HG03469 (cell line): ENCODE data around the gene PREP.
"Not testable (repeated sequence)": the region's sequence is repeated elsewhere in the genome, so short reads cannot be mapped to it uniquely, and the experiment has no call there.

ENCODE experiments used
- ATAC-seq: cut with Tn5 transposase; IDR thresholded peaks from one replicate; pipeline ENCODE4 v1.9.1; 2021; ENCODE audit warnings: mild to moderate bottlenecking, moderate library complexity, moderate number of reproducible peaks; ENCODE audit not compliant: unreplicated experiment

The PREP gene

DNA sequence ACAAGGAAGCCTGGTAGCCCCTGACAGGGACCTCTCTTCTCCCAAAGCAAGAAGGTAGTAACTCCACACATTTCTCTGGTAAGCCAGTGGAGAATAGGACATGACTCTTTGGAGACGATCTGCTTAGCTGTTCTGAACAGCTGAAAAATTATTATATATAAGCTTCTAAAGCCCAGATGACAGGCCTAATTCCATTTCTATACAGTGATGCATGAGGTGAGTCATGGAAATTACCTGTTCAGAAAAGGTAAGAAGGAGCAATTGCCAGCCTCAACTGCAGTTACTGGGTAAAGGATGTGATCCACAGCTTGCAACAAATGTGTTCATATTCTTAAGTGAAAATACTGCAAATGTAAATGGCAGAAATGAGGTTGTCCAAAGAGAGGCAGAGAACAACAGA is 54.0 kb downstream of the PREP start:
- no peak for ATAC-seq

DNA sequence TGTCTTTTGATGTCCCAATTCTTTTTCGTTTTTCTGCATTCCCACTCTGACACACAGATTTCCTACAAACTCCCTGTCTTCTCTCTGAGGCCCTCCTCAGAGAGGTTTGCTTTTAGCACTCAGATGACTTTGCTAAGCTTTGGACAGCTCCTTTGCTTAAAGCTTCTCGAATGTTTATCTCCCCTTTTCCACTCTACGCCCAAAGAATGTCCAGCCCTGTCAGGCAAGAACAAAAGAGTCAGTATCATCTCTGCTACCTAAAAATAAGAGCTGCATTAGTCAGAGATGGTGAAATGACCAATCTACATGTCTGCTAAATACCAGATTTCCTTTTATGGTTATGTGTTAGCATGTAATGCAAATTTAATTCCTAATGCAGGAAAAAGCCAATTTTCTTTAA is 56.8 kb downstream of the PREP start:
- ATAC-seq, result no peak

DNA sequence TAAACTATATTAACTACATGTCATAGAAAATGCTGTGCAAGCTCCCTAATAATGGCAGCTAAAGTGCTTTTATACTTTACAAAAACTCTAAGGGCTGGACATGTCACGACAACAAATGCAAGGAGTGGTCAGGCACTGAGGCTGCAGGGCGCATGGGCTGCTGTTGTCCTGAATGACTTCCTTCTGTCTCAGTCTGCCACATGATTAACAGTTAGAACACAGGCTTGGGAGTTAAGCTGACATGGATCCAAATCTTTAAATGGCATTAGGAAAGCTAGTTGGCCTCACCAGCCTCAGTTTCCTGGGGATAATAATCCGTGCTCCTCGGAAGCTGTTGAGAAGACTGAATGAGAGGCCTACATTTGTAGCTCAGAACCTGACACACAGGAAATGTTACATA is 57.4 kb downstream of the PREP start:
- no peak for ATAC-seq

DNA sequence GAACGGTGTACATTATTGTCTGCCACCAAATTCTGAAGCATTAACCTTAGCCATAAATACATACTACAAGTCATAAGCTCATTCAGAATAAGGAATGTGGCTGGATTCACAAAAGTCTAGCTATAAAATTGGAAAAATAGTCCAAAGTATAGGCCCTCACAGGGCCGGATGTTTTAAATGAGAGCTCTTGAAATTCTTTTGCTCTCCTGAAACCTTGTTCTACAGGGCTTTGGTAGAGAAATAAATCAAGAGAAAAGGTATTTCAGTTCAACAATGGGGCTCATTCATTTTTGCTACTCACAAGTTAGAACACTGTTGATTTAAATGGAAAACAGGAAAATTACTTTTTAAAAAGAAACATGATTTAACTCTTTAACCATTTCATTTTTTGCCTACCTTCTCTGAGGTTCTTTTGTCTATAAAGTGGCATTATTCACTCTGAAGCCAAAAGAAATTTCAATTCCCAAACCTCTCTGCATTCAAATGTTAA is 58.0 kb downstream of the PREP start:
- no peak for ATAC-seq

DNA sequence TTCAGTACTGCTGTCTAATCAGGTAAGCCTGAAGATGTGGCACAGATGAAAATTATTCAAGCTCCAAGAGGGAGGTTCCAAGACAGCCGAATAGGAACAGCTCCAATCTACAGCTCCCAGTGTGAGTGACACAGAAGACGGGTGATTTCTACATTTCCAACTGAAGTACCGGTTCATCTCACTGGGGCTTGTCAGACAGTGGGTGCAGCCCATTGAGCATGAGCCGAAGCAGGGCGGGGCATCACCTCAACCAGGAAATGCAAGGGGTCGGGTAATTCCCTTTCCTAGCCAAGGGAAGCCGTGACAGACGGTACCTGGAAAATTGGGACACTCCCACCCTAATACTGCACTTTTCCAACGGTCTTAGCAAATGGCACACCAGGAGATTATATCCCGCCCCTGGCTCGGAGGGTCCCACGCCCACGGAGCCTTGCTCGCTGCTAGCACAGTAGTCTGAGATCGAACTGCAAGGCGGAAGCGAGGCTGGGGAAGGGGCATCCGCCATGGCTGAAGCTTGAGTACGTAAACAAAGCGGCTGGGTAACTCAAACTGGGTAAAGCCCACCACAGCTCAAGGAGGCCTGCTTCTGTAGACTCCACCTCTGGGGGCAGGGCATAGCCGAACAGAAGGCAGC is 64.4 kb downstream of the PREP start:
- not testable (repeated sequence) for ATAC-seq

DNA sequence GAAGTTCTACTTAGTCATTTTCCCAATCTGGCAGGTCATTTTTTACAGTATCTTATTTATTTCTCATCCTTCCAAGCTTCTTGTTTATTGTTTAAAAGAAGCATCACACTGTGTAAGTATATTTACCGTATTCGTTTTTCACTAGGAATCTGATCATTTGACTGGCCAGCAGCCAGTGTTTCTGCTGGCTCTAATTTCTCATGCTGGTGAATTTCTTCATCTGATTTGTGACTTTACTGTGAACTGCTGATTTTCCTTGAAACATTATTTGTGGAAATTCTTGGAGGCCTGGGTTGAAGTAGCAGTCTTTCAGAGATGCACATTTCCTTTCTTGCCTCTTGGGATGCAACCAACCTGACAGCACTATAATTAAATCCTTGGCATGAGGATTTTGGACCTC is 65.9 kb downstream of the PREP start:
- no peak for ATAC-seq

DNA sequence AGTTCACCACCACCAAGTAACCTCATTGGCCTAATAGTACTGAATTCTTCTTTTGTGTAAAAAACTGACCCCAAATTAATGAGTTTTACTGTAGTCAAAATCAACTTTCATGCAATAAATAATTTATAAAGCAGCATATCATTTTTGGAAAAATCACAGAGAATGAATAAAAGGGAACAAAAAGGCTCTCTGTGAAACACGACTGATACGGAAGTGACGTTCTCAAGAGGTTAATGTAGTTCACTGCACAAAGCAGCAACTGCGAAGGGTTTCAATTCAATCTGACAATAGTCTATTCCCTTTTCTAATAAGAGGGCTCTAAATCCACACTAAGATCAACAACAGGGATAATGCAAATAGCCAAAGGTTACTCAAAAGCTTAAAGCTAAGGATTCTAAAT is 70.3 kb downstream of the PREP start:
- ATAC-seq, result no peak

DNA sequence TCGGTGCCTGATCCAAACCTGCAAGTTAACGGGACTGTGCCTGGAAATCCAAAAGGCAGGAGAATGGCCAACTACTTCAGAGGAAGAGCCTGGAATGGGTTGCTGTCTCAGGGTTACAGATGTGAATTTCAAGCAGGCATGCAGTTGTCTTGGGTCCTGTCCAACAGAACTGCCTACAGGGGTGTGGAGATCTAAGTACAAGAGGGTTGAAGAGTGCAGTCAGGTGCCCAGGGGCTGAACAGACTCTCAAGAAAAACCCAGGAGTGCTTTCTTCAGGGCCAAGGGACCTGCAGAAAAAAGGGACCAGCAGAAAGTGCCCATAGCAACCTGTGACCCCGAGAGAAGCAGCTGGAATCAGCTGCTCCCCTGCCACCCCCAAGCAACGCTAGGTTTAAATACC is 71.0 kb downstream of the PREP start:
- ATAC-seq, result no peak

DNA sequence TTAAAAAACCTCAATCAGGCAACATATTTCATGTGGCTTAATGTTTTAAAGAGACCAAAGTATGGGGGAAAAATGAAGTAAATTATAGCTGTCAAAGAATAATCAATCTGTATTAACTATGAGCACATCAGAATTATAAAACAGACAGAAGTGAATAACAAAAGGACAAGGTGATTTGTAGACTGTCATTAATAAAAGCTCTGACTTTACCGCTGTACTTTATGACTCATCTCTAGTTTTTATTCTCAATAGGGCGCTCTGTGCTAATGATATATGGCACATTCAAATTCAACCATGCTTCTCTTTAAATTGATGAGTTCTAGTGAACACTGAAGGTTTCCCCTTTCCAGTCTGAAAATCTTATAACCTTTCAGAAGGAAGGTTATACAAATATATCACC is 72.0 kb downstream of the PREP start:
- ATAC-seq, result no peak

DNA sequence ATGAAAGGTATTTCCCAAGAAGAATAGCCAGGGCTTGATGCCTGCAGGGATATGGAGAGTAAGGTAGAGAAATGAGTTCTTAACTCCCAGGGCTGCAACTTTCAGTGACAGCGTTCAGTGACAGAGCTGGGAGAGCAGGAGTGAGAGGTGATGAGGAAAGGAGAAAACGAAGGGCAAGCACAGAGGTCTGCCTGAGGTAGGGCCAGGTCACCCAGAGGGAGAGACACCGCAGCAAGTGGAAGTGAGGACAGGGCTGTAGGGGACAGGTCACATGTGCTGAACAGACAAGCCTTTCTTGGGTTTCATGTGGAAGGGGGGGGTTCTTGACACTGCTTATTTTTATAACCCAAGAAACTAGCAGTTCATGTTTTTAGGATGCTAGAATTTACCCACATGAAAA is 72.5 kb downstream of the PREP start:
- ATAC-seq, result no peak

DNA sequence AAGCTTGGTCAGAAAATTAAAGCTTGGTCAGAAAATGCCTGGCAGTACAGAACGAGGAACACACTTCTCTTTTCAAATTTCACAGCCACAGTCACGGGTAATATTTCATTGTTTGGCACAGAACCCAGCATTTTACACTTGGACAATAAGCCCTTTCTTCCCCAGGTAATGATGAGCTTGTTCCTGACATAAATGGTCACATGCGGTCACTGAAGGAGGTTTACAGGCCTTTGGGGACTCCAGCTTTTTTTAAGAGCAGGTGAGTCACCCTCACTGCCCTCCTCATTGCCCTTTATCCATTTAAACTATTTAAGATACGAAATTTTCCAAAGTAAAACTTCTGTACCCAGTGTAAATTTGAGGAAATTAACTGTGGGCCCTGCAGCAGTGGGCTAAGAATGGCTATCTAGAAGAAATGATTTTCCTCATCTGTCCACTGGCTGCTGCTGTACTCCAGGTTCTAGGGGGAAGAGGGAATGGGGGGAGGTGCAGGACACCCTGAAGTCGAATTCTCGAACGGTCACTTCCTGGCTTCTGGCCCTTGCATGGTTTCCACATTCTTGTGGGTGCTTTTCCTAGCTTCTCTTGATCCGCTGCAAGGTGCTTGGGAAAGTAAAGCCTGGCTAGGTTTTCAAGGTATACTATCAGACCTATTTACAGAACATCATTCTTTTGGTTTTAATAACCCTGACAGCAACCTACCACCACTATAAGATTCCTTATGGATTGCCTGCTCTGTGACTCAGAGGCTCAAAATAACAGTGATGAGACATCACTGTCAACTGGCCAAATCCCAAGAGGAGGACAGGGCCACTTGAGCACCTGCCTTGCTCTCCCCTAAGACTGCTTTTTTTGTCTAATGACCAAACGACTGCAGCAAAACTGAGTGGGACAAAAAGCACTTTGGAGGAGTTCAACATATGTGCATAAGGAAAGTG is 75.8 kb downstream of the PREP start:
- no peak for ATAC-seq

DNA sequence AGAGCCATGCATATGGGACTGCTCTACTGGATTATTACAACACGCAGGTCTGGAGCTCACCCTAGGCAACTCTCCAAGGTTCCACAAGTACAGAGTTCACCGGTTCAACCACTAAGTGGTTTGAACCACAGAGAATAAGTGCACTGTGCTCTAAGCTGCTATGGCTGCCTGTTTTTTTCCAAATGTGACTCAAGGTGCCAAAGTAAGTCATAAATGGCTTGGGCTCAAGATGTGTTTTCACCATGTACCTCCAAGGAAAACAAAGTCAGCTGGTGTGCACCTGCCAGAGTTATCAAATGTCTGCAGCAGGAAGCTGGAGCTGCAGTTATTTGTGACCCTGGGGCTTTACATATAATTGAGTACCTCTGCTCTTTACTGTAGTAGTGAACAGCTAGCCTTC is 76.7 kb downstream of the PREP start:
- ATAC-seq, result no peak

DNA sequence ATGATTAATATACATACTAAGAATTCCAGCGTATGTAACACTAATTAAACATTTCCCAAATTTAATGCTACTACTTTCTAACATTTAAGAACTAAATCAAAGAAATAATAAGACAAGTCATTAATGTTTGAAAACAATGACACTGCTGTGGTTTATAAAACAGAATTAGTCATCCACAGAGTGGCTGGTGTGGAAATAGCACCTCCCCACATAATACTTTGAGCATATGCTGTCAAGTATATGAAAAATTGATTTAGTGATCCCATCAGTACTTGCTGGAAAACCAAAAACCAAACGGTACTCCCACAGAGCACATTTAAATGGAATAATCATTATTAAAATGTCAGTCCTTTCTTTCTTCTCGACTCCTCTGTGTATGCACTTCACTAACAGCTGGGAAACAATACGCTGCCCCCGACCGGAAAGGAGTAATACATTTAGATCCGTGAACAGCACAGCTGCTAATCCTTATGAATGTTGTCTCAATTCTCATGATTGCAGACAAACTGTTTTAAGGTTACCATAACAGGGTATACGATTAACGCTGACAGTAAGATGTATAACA is 78.4 kb downstream of the PREP start:
- no peak for ATAC-seq

DNA sequence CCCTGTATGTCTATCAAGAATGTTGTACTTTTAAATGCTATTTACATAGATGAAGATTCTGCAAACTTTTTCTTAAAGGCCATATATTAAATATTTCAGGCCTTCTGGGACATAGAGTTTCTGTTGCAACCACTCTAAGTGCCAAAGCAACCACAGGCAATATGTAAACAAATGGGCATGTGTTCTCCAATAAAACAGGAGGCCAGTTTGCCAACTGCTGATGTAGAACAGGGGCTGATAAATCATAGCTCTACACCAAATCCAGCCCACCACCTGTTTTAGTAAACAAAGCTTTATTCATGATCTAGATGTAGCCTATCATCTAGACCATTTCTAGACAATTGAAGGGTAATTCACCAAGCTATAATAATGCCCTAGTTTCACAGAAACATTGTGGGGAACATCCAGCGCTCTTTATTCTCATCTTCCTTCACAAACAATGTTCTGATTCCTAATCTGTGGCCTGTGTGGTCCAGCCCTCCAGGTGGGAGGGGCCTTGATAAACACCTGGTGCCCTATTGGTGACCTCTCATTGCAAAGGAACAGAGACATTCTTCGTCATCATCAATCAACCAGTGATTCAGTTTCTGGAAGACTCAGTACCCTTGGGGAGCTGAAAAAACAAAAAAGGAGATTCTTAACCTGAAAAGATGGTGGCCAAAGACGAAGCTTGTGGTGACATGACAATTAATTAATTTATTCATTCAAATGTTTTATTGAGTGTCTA is 80.2 kb downstream of the PREP start:
- ATAC-seq, result no peak

DNA sequence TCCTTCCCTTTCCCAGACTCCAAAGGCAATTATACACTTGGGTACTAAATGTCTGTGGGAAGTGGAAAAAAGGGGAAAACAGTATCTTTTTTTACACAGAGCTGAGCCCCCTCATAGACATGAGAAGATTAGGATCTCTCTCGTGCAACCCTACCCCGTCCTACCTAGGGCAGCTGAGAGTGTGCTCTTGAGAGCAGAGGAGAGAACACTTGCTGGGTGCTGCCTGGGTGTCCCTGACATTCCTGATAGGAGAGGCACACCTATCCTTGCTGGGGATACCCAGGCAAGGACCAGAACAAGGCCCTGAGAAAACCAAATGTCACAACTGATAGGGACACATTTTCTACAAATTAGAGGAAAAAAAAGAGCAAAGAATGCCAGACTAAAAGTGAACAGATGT is 81.2 kb downstream of the PREP start:
- ATAC-seq, result no peak

DNA sequence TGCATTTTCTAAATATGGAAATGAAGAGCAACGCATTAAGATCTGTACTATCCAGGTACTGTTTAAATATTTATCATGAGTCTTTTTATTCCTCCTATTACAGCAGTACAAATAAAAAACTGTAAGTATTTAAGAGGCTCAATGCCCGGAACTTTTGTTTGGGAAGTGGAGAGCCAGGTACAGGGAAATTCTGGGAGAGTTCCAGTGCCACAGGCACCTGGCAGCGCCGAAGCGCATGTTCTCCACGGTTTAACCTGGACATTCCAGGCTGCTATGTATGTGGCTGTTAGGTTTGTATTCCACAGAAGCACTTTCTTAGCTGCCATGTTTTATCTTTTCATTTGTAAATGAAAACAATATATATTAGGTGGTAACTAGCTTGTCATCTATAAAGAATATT is 81.7 kb downstream of the PREP start:
- no peak for ATAC-seq

DNA sequence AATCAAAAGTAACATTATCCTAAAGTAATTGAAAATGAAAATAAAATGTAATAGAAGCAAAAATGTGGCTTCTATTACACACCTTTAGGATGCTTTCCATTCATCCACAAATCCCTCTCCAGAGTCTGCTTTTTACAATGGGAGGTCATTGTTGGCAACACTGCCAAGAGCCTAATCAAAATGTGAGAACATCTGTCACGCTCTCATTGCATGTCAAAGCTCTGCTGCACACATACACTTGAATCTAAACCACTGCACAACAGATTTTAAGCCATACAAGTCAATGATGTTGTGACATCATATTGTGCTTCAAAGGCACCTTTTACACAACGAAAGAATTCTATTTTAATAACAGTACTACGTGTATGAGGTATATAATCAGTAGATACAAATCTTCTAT is 82.1 kb downstream of the PREP start:
- no peak for ATAC-seq

DNA sequence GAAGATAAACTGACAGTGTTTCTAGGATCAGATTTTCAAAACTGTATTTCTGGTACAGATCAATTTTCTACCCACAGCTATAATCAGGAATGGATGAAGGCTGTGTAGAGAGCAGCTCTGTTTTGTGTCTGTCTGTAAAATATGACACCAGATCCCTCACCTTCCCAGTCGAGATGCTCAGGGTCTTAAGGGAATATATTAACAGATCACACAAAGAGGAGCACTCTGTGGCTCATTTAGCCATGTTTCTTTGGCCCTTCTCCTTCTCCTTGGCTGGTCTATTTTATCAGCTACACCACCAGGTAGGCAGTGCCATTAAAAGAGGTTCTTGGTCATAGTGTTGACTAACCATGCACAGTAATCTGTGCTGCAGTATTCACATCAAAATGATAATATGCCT is 82.6 kb downstream of the PREP start:
- no peak for ATAC-seq

DNA sequence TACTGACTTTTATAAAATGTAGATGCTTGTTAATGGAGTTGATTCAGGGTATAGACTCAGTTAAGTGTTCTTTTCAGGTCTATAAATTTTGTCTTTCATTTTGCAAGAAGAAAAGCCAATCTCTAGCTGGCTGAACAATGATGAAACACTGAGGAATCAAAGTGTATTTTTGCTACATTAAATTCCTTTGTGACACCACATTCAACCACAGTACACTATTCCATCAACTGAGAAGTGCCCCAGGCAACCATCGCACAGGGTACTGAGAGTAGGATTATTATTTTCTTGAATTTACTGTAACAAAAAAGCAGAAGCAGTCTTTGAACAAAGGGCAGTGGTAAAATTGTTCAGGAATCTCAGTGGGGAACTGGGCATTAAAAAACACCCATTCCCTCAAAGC is 83.6 kb downstream of the PREP start:
- ATAC-seq, result no peak

DNA sequence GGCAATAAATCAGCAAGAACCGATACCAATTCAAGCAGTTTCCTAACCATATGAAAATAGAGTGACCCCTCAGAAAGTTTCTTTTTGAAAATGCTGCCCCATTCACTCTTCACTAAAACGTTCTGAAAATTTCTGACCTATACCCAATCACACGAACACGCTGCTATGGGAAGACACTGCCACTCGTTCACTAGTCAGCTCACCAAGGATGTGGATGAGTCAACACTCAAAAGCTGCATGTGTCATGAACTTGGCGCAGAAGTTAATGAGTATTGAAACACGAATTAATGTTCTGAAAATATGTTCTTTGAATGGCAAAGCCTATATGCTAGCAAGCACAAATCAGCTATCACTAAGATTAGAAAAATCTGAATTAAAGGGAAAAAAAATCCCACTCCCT is 84.2 kb downstream of the PREP start:
- ATAC-seq, result no peak
